HG03159 (cell line): ENCODE results near the gene FAM131A.

Source experiments
- ATAC-seq: cut with Tn5 transposase; IDR thresholded peaks from one replicate; pipeline ENCODE4 v1.9.1; 2021; ENCODE audit warnings: mild to moderate bottlenecking, moderate library complexity; ENCODE audit not compliant: unreplicated experiment

The FAM131A gene

GRCh38 chr3:184355261-184356040 lies 18.1 kb downstream of the FAM131A start:
- ATAC-seq: no peak

GRCh38 chr3:184357248-184358123 lies 20.1 kb downstream of the FAM131A start:
- no peak for ATAC-seq

- ATAC-seq: no peak
These were observed 20.8 kb downstream of the FAM131A start for GRCh38 chr3:184358124-184358767.

- ATAC-seq: no peak
These were observed 21.5 kb downstream of the FAM131A start for GRCh38 chr3:184358921-184359350.

DNA sequence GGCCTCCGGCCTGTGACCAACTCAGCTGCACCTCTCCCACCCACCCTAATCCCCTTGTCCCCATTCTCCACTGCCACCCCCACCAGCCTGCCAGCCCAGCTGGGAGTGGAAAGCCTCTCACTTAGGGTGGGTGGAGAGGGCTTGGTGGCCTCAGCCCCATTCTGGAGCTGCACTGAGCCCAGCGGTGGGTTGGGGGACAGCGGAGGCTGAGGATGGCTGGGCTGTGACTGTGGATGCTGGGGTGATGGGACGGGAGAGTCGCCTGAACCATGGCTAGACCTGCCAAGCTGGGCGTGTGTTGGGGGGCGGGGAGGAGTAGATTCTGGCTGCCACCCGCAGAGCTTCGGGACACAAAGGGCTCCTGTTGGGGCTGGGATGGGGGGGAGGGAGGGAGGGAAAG lies 22.2 kb downstream of the FAM131A start:
- ATAC-seq: no peak

GRCh38 chr3:184360070-184360928 lies 22.9 kb downstream of the FAM131A start:
- ATAC-seq: no peak

DNA sequence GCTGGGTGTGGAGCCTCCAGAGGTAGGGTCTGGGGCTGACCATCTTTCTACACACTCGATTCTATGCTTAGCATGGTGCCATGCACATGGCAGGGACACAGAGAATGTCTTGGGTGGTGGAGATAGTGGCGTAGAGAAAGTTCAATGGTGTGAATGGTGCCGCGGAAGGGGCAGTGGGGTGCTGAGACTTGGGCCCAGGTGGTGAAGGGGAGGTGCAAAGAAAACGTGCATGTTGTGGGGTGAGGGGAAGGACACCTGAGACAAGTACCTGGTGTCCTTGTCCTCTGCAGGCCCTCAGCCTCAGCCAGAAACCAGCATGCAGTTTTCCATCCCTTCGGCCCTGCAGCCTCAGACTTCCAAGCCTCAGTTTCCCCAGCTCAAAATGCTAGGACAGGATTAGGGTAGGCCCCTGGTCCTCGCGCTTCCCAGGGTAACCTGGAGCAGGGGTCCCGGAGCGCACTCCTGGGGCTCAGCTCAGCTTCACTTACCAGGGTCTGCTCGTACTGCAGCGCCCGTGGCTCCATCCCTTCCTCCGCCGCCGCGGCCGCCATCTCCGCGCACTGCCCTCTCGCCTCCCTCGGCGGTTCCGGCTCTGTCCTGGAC lies 23.6 kb downstream of the FAM131A start:
- no peak for ATAC-seq

- no peak for ATAC-seq
These were observed 24.1 kb downstream of the FAM131A start, which contains the start of the genes CLCN2 and POLR2H for GRCh38 chr3:184361532-184361931. CLCN2 (minus strand) TSS chr3:184361605; CDS start chr3:184361479, 126 bp downstream. POLR2H (plus strand) TSS chr3:184361710; CDS start chr3:184363493, 1,783 bp downstream.

GRCh38 chr3:184361932-184362667 lies 24.7 kb downstream of the FAM131A start:
- ATAC-seq: no peak

GRCh38 chr3:184362668-184363546 lies 25.5 kb downstream of the FAM131A start:
- peak; percentile 90 for ATAC-seq

- ATAC-seq: no peak
These were observed 29.4 kb downstream of the FAM131A start for GRCh38 chr3:184366619-184367289.

DNA sequence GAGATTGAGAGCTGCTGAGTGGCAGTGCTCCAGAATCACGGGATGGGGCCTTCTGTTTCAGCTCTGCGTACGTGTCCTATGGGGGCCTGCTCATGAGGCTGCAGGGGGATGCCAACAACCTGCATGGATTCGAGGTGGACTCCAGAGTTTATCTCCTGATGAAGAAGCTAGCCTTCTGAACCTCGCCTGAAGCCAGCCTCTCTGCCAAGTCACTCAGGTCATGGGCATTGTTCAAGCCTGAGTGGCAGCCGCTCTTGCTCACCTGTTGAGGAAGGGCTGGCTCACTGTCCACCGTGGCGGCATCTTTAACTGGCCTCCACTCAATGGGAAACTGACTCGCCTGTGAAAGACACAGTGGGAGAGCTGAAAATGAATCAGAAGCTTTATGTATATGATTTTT lies 30.7 kb downstream of the FAM131A start:
- no peak for ATAC-seq

DNA sequence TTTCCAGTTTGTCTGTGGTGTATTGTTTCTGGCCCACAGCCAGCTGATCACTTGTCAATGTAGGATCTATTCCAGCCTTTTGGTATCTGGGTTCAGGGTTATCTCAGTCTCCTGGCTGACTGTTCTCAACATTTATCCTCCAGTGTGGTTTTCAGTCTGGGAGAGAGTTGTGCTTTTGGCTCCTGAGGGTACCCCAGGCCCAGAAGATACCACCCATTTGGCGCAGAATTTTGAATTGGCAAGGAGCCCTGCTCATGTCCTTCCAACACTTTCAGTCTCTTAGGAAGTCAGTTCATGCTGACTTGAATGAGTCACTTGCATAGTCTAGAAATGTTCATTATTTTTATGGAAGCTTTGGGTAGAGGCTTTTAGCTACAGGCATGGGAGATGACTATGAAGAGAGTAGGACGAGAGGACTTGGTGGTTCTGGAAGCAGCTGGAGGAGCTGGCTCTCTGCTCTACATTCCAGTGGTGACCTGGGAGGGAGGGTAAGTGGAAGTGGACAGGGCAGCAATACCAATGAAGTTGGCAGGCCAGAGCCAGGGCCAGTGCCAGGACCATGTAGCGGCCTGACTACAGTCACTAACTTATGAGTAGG lies 31.3 kb downstream of the FAM131A start:
- no peak for ATAC-seq

DNA sequence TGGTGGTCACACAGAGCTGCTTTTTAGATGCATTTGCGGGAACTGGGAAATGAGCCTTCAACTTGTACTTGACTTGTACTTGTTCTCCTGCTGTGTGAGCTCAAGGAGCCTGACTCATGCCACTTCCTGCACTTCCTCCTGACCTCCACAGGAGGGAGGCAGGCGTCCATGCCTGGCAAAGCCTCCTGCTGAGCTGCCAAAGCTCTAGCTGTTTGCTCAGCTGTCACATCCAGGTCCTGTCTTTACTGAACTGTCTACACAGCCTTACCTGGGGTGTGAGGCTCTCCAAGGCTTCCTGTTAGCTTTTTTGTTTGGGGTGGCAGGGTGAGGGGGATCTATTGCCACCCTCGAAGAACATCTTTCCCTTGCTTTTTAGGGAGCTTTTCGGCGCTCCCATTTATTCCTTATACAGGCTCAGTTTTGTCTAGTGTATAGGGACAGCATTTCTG lies 34.2 kb downstream of the FAM131A start:
- ATAC-seq: peak; percentile 83

GRCh38 chr3:184372296-184372821 lies 35.0 kb downstream of the FAM131A start:
- ATAC-seq: no peak

DNA sequence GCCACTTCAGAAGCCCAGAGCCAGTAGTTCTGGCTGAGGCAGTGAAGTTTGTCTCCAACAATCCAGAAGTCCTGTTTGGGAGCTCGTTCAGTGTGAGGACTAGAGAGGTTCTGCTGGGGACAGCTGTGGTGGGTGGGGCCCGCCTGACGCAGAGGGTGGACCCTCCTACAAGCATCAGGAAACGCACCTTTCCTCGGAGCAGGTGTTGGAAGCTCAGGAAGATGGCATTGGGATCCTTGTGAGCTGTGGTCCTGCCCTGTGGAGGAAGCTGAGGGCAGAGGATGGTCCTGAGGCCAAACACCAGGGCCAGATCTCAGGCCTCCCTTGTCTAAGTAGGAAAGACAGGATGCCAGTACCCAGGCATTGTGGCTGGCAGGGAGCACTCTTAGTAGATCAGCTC lies 35.5 kb downstream of the FAM131A start:
- no peak for ATAC-seq

DNA sequence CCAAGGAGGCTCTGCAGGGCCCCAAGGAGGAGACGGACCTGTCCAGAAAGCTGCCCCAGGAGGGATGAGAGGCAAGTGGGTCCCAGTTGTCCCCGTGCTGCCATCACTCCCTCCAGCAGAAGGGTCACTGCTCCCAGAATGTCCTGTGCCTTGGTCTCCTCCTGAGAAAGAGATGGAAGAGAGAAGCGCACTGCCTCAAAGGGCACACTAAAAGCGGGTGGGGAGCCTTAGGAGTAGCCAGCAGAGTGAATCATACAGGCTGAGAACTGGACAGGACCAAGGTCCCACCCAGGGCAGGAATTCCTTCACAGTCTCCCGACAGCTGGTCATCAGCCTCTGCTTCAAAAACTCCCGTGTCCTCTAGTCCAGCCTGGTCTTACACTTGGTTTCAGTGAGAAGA lies 36.0 kb downstream of the FAM131A start:
- no peak for ATAC-seq
